ENCODE measurements around the gene SLC35G2.
"Not testable (repeated sequence)": the region's sequence is repeated elsewhere in the genome, so short reads cannot be mapped to it uniquely, and the experiment has no call there.

The SLC35G2 gene

GRCh38 chr3:136818769-136819391, at the start of gene SLC35G2:
TSS of gene SLC35G2 (plus strand) at chr3:136819126. CDS start at chr3:136854461, 35,335 bp downstream.
- peak; percentile 13 for DNase-seq

- no peak for DNase-seq
Measured at GRCh38 chr3:136772709-136773108, 46.2 kb upstream of the SLC35G2 start.

GRCh38 chr3:136778865-136779264, 40.1 kb upstream of the SLC35G2 start:
- DNase-seq: no peak

- no peak for DNase-seq
Measured at GRCh38 chr3:136780741-136781140, 38.2 kb upstream of the SLC35G2 start.

- no peak for DNase-seq
Measured at GRCh38 chr3:136783708-136784191, 35.2 kb upstream of the SLC35G2 start.

GRCh38 chr3:136787349-136787748, 31.6 kb upstream of the SLC35G2 start:
- peak; percentile 1 for DNase-seq

- no peak for DNase-seq
Measured at GRCh38 chr3:136788154-136788553, 30.8 kb upstream of the SLC35G2 start.

- no peak for DNase-seq
Measured at GRCh38 chr3:136789976-136790375, 28.9 kb upstream of the SLC35G2 start.

GRCh38 chr3:136790786-136791185, 28.1 kb upstream of the SLC35G2 start:
- DNase-seq: no peak

- DNase-seq: no peak
Measured at GRCh38 chr3:136792556-136793330, 26.2 kb upstream of the SLC35G2 start.

GRCh38 chr3:136801146-136801545, 17.8 kb upstream of the SLC35G2 start:
- DNase-seq: not testable (repeated sequence)

GRCh38 chr3:136802481-136802996, 16.4 kb upstream of the SLC35G2 start:
- DNase-seq: no peak

- DNase-seq: no peak
Measured at GRCh38 chr3:136804141-136804540, 14.8 kb upstream of the SLC35G2 start.

- DNase-seq: no peak
Measured at GRCh38 chr3:136804813-136805212, 14.1 kb upstream of the SLC35G2 start.

- no peak for DNase-seq
Measured at GRCh38 chr3:136805795-136806194, 13.1 kb upstream of the SLC35G2 start.

GRCh38 chr3:136811701-136812100, 7.2 kb upstream of the SLC35G2 start:
- DNase-seq: no peak

- DNase-seq: no peak
Measured at GRCh38 chr3:136817448-136817847, 1.5 kb upstream of the SLC35G2 start.

- no peak for DNase-seq
Measured at GRCh38 chr3:136818191-136818768, 646 bp upstream of the SLC35G2 start.

- DNase-seq: peak; percentile 1
Measured at GRCh38 chr3:136819392-136819730, 435 bp downstream of the SLC35G2 start.

GRCh38 chr3:136819731-136820679, 1.1 kb downstream of the SLC35G2 start:
- peak; percentile 8 for DNase-seq

- DNase-seq: no peak
Measured at GRCh38 chr3:136831461-136831860, 12.5 kb downstream of the SLC35G2 start.

- no peak for DNase-seq
Measured at GRCh38 chr3:136835089-136835812, 16.3 kb downstream of the SLC35G2 start.

Data from activated CD4-positive, alpha-beta T cell treated with anti-CD3 and anti-CD28 coated beads, Interleukin-2, amount 50 U/mL, for 1 hour (primary cell).